Measurements from ENCODE around the gene CUL2.

GRCh38 chr10:35037104-35037503, 53.0 kb downstream of the CUL2 start:
- TF ChIP-seq CTCF (IDR thresholded peaks at IDR 0.05 in 2 of 3, conservative IDR thresholded peaks at IDR 0.05 in 1 of 3; ENCODE audit: borderline replicate concordance in 1 of 3, insufficient read depth in 1 of 3, low read depth in 2 of 3, low read length in 2 of 3): peak in 2 of 3 experiments; percentile 20 to 28; a peak in 1 of 6 replicates
- no peak for TF ChIP-seq POLR2A (IDR thresholded peaks at IDR 0.05; ENCODE audit: borderline replicate concordance, extremely low read depth, insufficient read depth, insufficient read length)
- no peak for TF ChIP-seq YY1 (IDR thresholded peaks at IDR 0.05; ENCODE audit: extremely low read depth, insufficient replicate concordance, low read depth, low read length)
- no peak for TF ChIP-seq RAD21 (IDR thresholded peaks at IDR 0.05; ENCODE audit: low read depth)
- no peak for TF ChIP-seq EGR1 (IDR thresholded peaks at IDR 0.05; ENCODE audit: low read depth)
- no peak for TF ChIP-seq MAX (IDR thresholded peaks at IDR 0.05)
- TF ChIP-seq EZH2 (IDR thresholded peaks at IDR 0.05): no peak
- TF ChIP-seq REST (IDR thresholded peaks at IDR 0.05; ENCODE audit: low read depth): no peak

Measured in HCT116 (cell line).